IPS-11a (cell line): ENCODE results near the gene SETD1B.
"Not testable (repeated sequence)": the region's sequence is repeated elsewhere in the genome, so short reads cannot be mapped to it uniquely, and the experiment has no call there.

Experiments
- H3K4me3 ChIP-seq: one replicate; pipeline ENCODE4 v1.5.1; 2013; ENCODE audit warnings: low read depth, low read length, control low read depth

Gene SETD1B

GRCh38 chr12:121852392-121852791 is 48.6 kb downstream of the SETD1B start:
- not testable (repeated sequence) for H3K4me3 ChIP-seq

GRCh38 chr12:121857322-121858246 is 53.8 kb downstream of the SETD1B start:
- H3K4me3 ChIP-seq, result no peak overlapping the region

GRCh38 chr12:121858318-121858661 is 54.5 kb downstream of the SETD1B start:
- no peak overlapping the region for H3K4me3 ChIP-seq

- no peak within 1 kb of the TSS for H3K4me3 ChIP-seq
These were observed 55.1 kb downstream of the SETD1B start, which contains the start of gene HPD for GRCh38 chr12:121858662-121859572. HPD (minus strand) TSS chr12:121858859; CDS start chr12:121858823, 36 bp downstream.

- H3K4me3 ChIP-seq, result no peak overlapping the region
These were observed 56.4 kb downstream of the SETD1B start for GRCh38 chr12:121860257-121860656.

GRCh38 chr12:121860699-121861098 is 56.9 kb downstream of the SETD1B start:
- not testable (repeated sequence) for H3K4me3 ChIP-seq

GRCh38 chr12:121861636-121862254 is 57.9 kb downstream of the SETD1B start:
- H3K4me3 ChIP-seq, result no peak overlapping the region

GRCh38 chr12:121866331-121866730 is 62.5 kb downstream of the SETD1B start:
- H3K4me3 ChIP-seq, result no peak overlapping the region

GRCh38 chr12:121869229-121869628 is 65.4 kb downstream of the SETD1B start:
- H3K4me3 ChIP-seq, result not testable (repeated sequence)

GRCh38 chr12:121871467-121871866 is 67.7 kb downstream of the SETD1B start:
- no peak overlapping the region for H3K4me3 ChIP-seq

- no peak overlapping the region for H3K4me3 ChIP-seq
These were observed 68.9 kb downstream of the SETD1B start for GRCh38 chr12:121872546-121873215.

- no peak overlapping the region for H3K4me3 ChIP-seq
These were observed 69.4 kb downstream of the SETD1B start for GRCh38 chr12:121873216-121873569.

- no peak overlapping the region for H3K4me3 ChIP-seq
These were observed 70.3 kb downstream of the SETD1B start for GRCh38 chr12:121874071-121874470.

- no peak overlapping the region for H3K4me3 ChIP-seq
These were observed 71.8 kb downstream of the SETD1B start for GRCh38 chr12:121875582-121875981.

GRCh38 chr12:121876080-121876447 is 72.3 kb downstream of the SETD1B start:
- not testable (repeated sequence) for H3K4me3 ChIP-seq
